H9 (cell line): ENCODE results near the gene TSKU. TPM values are rescaled to one million over a fixed set of nuclear protein-coding genes. Genes with fewer than 3 reads are reported as not detected.

Experiments used
- DNase-seq: peaks from one replicate; pipeline ENCODE4 v3.0.0-alpha.2; 2017
- H2AFZ ChIP-seq: one replicate; pipeline ENCODE4 v1.6.1; 2013; ENCODE audit warnings: mild to moderate bottlenecking, low read length, control low read depth, moderate library complexity
- H2AK5ac ChIP-seq: 2 replicates; pipeline ENCODE4 v1.6.1; 2013; ENCODE audit warnings: low read length, control low read depth, mixed read lengths; ENCODE audit not compliant: insufficient read length
- H2BK120ac ChIP-seq: one replicate; pipeline ENCODE4 v1.6.1; 2013; ENCODE audit warnings: low read depth, mild to moderate bottlenecking, low read length, control low read depth, inconsistent platforms; ENCODE audit not compliant: poor library complexity, severe bottlenecking
- H2BK12ac ChIP-seq: 2 replicates; pipeline ENCODE4 v1.6.1; 2013; ENCODE audit warnings: low read length, control low read depth, mixed read lengths, low read depth; ENCODE audit not compliant: insufficient read length
- H2BK15ac ChIP-seq: 2 replicates; pipeline ENCODE4 v1.6.1; 2013; ENCODE audit warnings: low read depth, low read length, control low read depth
- H2BK20ac ChIP-seq: one replicate; pipeline ENCODE4 v1.6.1; 2013; ENCODE audit warnings: low read depth, mild to moderate bottlenecking, low read length, control low read depth, inconsistent platforms; ENCODE audit not compliant: poor library complexity, severe bottlenecking
- H2BK5ac ChIP-seq: 2 replicates; pipeline ENCODE4 v1.6.1; 2013; ENCODE audit warnings: low read length, control low read depth, mixed read lengths; ENCODE audit not compliant: insufficient read length
- H3K14ac ChIP-seq: 2 replicates; pipeline ENCODE4 v1.6.1; 2013; ENCODE audit warnings: low read length, control low read depth; ENCODE audit not compliant: insufficient read depth
- H3K18ac ChIP-seq: 2 replicates; pipeline ENCODE4 v1.6.1; 2013; ENCODE audit warnings: low read depth, mild to moderate bottlenecking, mixed read lengths, low read length, control low read depth; ENCODE audit not compliant: insufficient read length
- H3K23ac ChIP-seq: 2 replicates; pipeline ENCODE4 v1.6.1; 2013; ENCODE audit warnings: low read length, control low read depth, mixed read lengths, low read depth; ENCODE audit not compliant: insufficient read length
- H3K23me2 ChIP-seq: 2 replicates; pipeline ENCODE4 v1.6.1; 2013; ENCODE audit warnings: low read depth, mild to moderate bottlenecking, mixed read lengths, low read length, control low read depth; ENCODE audit not compliant: insufficient read length, poor library complexity, severe bottlenecking
- H3K27ac ChIP-seq: 2 replicates; pipeline ENCODE4 v1.5.1; 2013; ENCODE audit warnings: low read length, control low read depth, mixed read lengths, low read depth; ENCODE audit not compliant: insufficient read length
- H3K27me3 ChIP-seq: 2 replicates; pipeline ENCODE4 v1.6.1; 2013; ENCODE audit warnings: low read length, control low read depth, inconsistent platforms; ENCODE audit not compliant: insufficient read depth
- H3K4ac ChIP-seq: 2 replicates; pipeline ENCODE4 v1.6.1; 2013; ENCODE audit warnings: low read depth, mild to moderate bottlenecking, control low read depth, inconsistent platforms, low read length, moderate library complexity
- H3K4me1 ChIP-seq: 2 replicates; pipeline ENCODE4 v1.6.1; 2013; ENCODE audit warnings: low read length, control low read depth, inconsistent platforms; ENCODE audit not compliant: insufficient read depth
- H3K4me2 ChIP-seq: 2 replicates; pipeline ENCODE4 v1.6.1; 2013; ENCODE audit warnings: low read length, control low read depth, mixed read lengths; ENCODE audit not compliant: insufficient read length, insufficient read depth
- H3K56ac ChIP-seq: 2 replicates; pipeline ENCODE4 v1.6.1; 2013; ENCODE audit warnings: low read depth, mild to moderate bottlenecking, mixed read lengths, low read length, control low read depth; ENCODE audit not compliant: insufficient read length
- H3K79me1 ChIP-seq: 2 replicates; pipeline ENCODE4 v1.6.1; 2013; ENCODE audit warnings: low read depth, mild to moderate bottlenecking, moderate library complexity, low read length, control low read depth, inconsistent platforms; ENCODE audit not compliant: insufficient read depth, poor library complexity, severe bottlenecking
- H3K79me2 ChIP-seq: 2 replicates; pipeline ENCODE4 v1.6.1; 2013; ENCODE audit warnings: low read length, control low read depth, inconsistent platforms; ENCODE audit not compliant: insufficient read depth
- H3K9ac ChIP-seq: 2 replicates; pipeline ENCODE4 v1.6.1; 2013; ENCODE audit warnings: low read length, control low read depth, mixed read lengths; ENCODE audit not compliant: insufficient read length; ENCODE audit errors: extremely low read depth
- H3K9me3 ChIP-seq: one replicate; pipeline ENCODE4 v1.6.1; 2013; ENCODE audit warnings: low read depth, low read length, inconsistent platforms; ENCODE audit not compliant: control insufficient read depth
- H3T11ph ChIP-seq: one replicate; pipeline ENCODE4 v1.6.1; 2013; ENCODE audit warnings: mild to moderate bottlenecking, low read length, control low read depth, inconsistent platforms
- H4K20me1 ChIP-seq: one replicate; pipeline ENCODE4 v1.6.1; 2013; ENCODE audit not compliant: control insufficient read depth, insufficient read length, insufficient read depth
- H4K5ac ChIP-seq: 2 replicates; pipeline ENCODE4 v1.6.1; 2013; ENCODE audit warnings: low read depth, mild to moderate bottlenecking, mixed read lengths, low read length, control low read depth; ENCODE audit not compliant: insufficient read length
- H4K8ac ChIP-seq: replicated peaks from 2 replicates; pipeline ENCODE4 v1.6.1; 2013; ENCODE audit warnings: low read length, control low read depth, mixed read lengths, low read depth; ENCODE audit not compliant: insufficient read length
- H4K91ac ChIP-seq: 2 replicates; pipeline ENCODE4 v1.6.1; 2013; ENCODE audit warnings: low read depth, mild to moderate bottlenecking, moderate library complexity, mixed read lengths, low read length, control low read depth; ENCODE audit not compliant: insufficient read length
- H3K27ac Mint-ChIP-seq, 3 experiments: 2 replicates in 2 of 3; 3 replicates in 1 of 3; pipeline ENCODE4 v1.8.0; 2020 to 2021; ENCODE audit warnings: mixed read lengths in 3 of 3, mild to moderate bottlenecking in 1 of 3, moderate library complexity in 1 of 3
- H3K27me3 Mint-ChIP-seq: 2 replicates; pipeline ENCODE4 v1.8.0; 2021; ENCODE audit warnings: low read depth, mild to moderate bottlenecking, moderate library complexity, mixed read lengths
- H3K36me3 Mint-ChIP-seq, 3 experiments: 2 replicates in 2 of 3; 3 replicates in 1 of 3; pipeline ENCODE4 v1.8.0; 2020 to 2021; ENCODE audit warnings: low read depth in 3 of 3, mixed read lengths in 3 of 3; ENCODE audit not compliant: insufficient read depth in 1 of 3
- H3K4me1 Mint-ChIP-seq, 2 experiments: 2 replicates each; pipeline ENCODE4 v1.8.0; 2020; ENCODE audit warnings: mixed read lengths in 2 of 2
- H3K4me3 Mint-ChIP-seq, 2 experiments: 2 replicates in 1 of 2; 3 replicates in 1 of 2; pipeline ENCODE4 v1.8.0; 2020 to 2021; ENCODE audit warnings: mild to moderate bottlenecking in 2 of 2, mixed read lengths in 2 of 2, moderate library complexity in 1 of 2
- H3K9me3 Mint-ChIP-seq, 2 experiments: 2 replicates in 1 of 2; 3 replicates in 1 of 2; pipeline ENCODE4 v1.8.0; 2020; ENCODE audit warnings: mild to moderate bottlenecking in 2 of 2, mixed read lengths in 2 of 2, moderate library complexity in 1 of 2
- CTCF ChIP-seq: fragments of 200-600 bp; sonication (generic); conservative IDR thresholded peaks from 3 replicates; pipeline ENCODE4 v1.8.0; 2021; ENCODE audit warnings: antibody characterized with exemption, mild to moderate bottlenecking
- WGBS: extraction: QIAGEN DNeasy Blood & Tissue Kit; methylation state at CpG from one replicate; pipeline ENCODE4 v1.1.7; 2013; ENCODE audit warnings: missing lambda C conversion rate, low lambda C conversion rate, mixed read lengths; ENCODE audit not compliant: insufficient read length; ENCODE audit errors: extremely low coverage; 5-methylcytosine and 5-hydroxymethylcytosine counted together
- total RNA-seq: library from RNA; stranded (reverse); gene quantifications from 2 replicates; pipeline ENCODE4 v1.2.1, GENCODE V29; 2021

Gene TSKU
- total RNA-seq, 1 experiment from 2014 or later: 25.4 TPM

DNA sequence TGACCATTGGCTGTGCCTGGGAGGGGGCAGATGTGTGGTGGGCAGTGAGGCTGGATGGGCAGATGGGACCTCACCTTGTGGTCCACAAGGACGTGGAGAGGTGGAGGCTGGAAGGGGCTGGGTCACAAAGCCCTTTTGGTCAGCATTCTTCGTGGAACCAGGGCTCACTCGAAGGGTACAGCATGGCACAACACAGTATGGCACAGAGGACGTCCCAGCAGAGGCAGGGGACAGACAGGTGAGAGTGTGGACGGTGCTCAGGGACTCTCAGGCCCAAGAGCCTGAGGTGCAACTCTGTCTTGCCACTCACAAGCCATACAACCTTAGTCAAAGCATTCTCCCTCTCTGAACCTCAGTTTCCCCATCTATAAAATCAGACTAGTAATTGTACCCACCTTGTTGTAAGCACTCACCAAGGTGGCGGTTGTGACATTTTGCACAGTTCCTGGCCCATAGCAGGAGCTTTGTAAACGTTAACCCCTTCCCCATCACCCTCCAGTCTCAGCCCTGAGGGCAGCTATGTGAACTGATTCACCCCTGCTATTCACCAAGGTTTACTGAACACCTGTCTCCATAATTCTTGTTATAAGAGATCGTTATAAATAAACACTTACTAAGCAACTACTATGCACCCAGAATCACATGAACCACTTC lies 11.6 kb upstream of the TSKU start:
- Histone ChIP-seq H2AK5ac (no peak overlapping the region), H2BK15ac (no peak overlapping the region), H3K27me3 (no peaks in the 10 kb centered on the region), H3K56ac (no peak overlapping the region), H3K4me2 (no peak overlapping the region), H3K79me1 (no peaks in the 10 kb centered on the region), H2BK20ac (no peak overlapping the region), H3K23me2 (no peaks in the 10 kb centered on the region), H2AFZ (no peak overlapping the region), H3K23ac (no peak overlapping the region), H4K5ac (no peak overlapping the region), H3K9me3 (peaks cover 3% of the 10 kb centered on the region), H3T11ph (no peak overlapping the region), H3K4ac (no peak overlapping the region), H2BK5ac (no peak overlapping the region), H4K20me1 (no peaks in the 10 kb centered on the region), H3K14ac (no peak overlapping the region), H2BK120ac (no peak overlapping the region), H3K9ac (no peak overlapping the region), H3K27ac (no peak overlapping the region), H2BK12ac (no peak overlapping the region), H4K91ac (no peak overlapping the region), H3K79me2 (no peaks in the 10 kb centered on the region), H4K8ac (no peak overlapping the region), H3K18ac (no peak overlapping the region), H3K4me1 (peaks cover 2% of the 10 kb centered on the region)
- TF ChIP-seq CTCF: no peak
- Mint-ChIP-seq H3K27me3 (peaks cover 9% of the 10 kb centered on the region), H3K27ac (peak overlapping the region; percentile 52 to 91 (median 73); a peak in 3 of 7 replicates), H3K9me3 (peaks cover 22 to 25% of the 10 kb centered on the region in 2 experiments), H3K4me1 (peaks cover 58 to 62% of the 10 kb centered on the region in 2 experiments), H3K36me3 (peaks cover 8 to 25% (median 19%) of the 10 kb centered on the region in 3 experiments), H3K4me3 (peak overlapping the region in 1 of 2 experiments; percentile 31; a peak in 2 of 5 replicates)
- no CpG with 5 or more reads among the region's 8 CpGs for WGBS
- no peak for DNase-seq
